ENCODE results near the gene PLEKHA6.

PLEKHA6 gene

GRCh38 chr1:204359474-204360255, at the start of gene PLEKHA6:
Gene PLEKHA6 (minus strand): TSS chr1:204359929. CDS start chr1:204273727, 86,202 bp downstream.
- ATAC-seq (peak; percentile 38), DNase-seq (peak; percentile 37)

- ATAC-seq (no peak), DNase-seq (no peak)
These were observed 49.4 kb upstream of the PLEKHA6 start for GRCh38 chr1:204409123-204409522.

- DNase-seq (no peak), ATAC-seq (no peak)
These were observed 48.9 kb upstream of the PLEKHA6 start for GRCh38 chr1:204408602-204409001.

GRCh38 chr1:204408074-204408507, 48.4 kb upstream of the PLEKHA6 start:
- no peak for ATAC-seq
- peak; percentile 30 for DNase-seq

GRCh38 chr1:204407295-204407971, 47.7 kb upstream of the PLEKHA6 start:
- ATAC-seq (no peak), DNase-seq (no peak)

- DNase-seq: no peak
These were observed 46.9 kb upstream of the PLEKHA6 start for GRCh38 chr1:204406621-204407020.

GRCh38 chr1:204405988-204406387, 46.3 kb upstream of the PLEKHA6 start:
- ATAC-seq: no peak
- no peak for DNase-seq

More at GRCh38 chr1:204406621-204407020, 46.9 kb upstream of the PLEKHA6 start:
- no peak for ATAC-seq

GRCh38 chr1:204404629-204405028, 44.9 kb upstream of the PLEKHA6 start:
- DNase-seq: no peak
- no peak for ATAC-seq

GRCh38 chr1:204402391-204402790, 42.7 kb upstream of the PLEKHA6 start:
- ATAC-seq (no peak), DNase-seq (no peak)

- ATAC-seq (no peak), DNase-seq (no peak)
These were observed 42.0 kb upstream of the PLEKHA6 start for GRCh38 chr1:204401730-204402129.

GRCh38 chr1:204400882-204401510, 41.3 kb upstream of the PLEKHA6 start:
- ATAC-seq: no peak
- no peak for DNase-seq

- peak; percentile 42 for DNase-seq
- ATAC-seq: peak; percentile 92
These were observed 38.7 kb upstream of the PLEKHA6 start for GRCh38 chr1:204398197-204399125.

- no peak for DNase-seq
- ATAC-seq: no peak
These were observed 36.4 kb upstream of the PLEKHA6 start for GRCh38 chr1:204396015-204396583.

GRCh38 chr1:204391629-204392028, 31.9 kb upstream of the PLEKHA6 start:
- DNase-seq (no peak), ATAC-seq (no peak)

- DNase-seq: no peak
- ATAC-seq: no peak
These were observed 31.2 kb upstream of the PLEKHA6 start for GRCh38 chr1:204390751-204391466.

GRCh38 chr1:204385727-204386126, 26.0 kb upstream of the PLEKHA6 start:
- ATAC-seq (no peak), DNase-seq (no peak)

GRCh38 chr1:204384636-204385352, 25.1 kb upstream of the PLEKHA6 start:
- no peak for ATAC-seq
- no peak for DNase-seq

GRCh38 chr1:204383163-204383904, 23.6 kb upstream of the PLEKHA6 start:
- DNase-seq (no peak), ATAC-seq (no peak)

- ATAC-seq: no peak
These were observed 23.0 kb upstream of the PLEKHA6 start for GRCh38 chr1:204382714-204383083.

More at GRCh38 chr1:204382714-204383083, 23.0 kb upstream of the PLEKHA6 start:
- DNase-seq: no peak
